ENCODE data around the gene P4HA1. TPM values are rescaled to one million over a fixed set of nuclear protein-coding genes. Genes with fewer than 3 reads are reported as not detected.

The P4HA1 gene
- total RNA-seq, 3 donors from 2014 or later (not counting 1 experiment from before 2014, with no cell fraction given), result 13.0 to 16.3 (median 13.9) TPM

DNA sequence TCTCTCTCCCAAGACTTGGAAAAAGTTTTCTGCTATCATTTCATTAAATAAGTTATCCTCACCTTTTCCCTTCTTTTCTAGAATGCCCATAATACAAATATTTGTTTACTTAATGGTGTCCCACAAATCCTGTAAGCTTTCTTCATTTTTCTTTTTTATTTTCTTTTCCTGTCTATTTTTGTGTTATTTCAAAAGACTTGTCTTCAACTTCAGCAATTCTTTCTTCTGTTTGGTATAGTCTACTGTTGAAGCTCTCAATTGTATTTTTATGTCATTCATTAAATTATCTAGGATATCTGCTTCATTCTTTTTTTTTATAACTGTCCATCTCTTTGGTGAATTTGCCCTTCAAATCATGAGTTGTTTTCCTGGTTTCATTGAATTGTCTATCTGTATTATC lies 117.0 kb downstream of the P4HA1 start:
- Mint-ChIP-seq H3K27me3 (ENCODE audit: low read depth in 2 of 2) (peaks cover 11 to 34% of the 10 kb centered on the region in 2 donors), H3K27ac (no peak overlapping the region), H3K4me1 (no peaks in the 10 kb centered on the region), H3K36me3 (peaks cover 49% of the 10 kb centered on the region), H3K9me3 (peaks cover 12 to 38% of the 10 kb centered on the region in 2 donors), H3K4me3 (no peak overlapping the region)
- Histone ChIP-seq H3K36me3 (ENCODE audit: control insufficient read depth, insufficient read depth, low read length) (no peaks in the 10 kb centered on the region), H3K9me3 (ENCODE audit: control insufficient read depth, insufficient read depth, low read length) (peaks cover 19% of the 10 kb centered on the region), H3K27ac (ENCODE audit: low read length) (no peak overlapping the region), H3K4me3 (ENCODE audit: low read length) (no peak overlapping the region), H3K27me3 (ENCODE audit: control insufficient read depth, insufficient read depth, low read length) (peaks cover 7% of the 10 kb centered on the region), H3K4me1 (ENCODE audit: control insufficient read depth, insufficient read depth, low read length) (no peaks in the 10 kb centered on the region)
- no peak for DNase-seq
- ATAC-seq, result no peak
- TF ChIP-seq CTCF (IDR thresholded peaks at IDR 0.05), result no peak
- intact Hi-C loops (cut with micrococcal nuclease), result no loop called here

DNA sequence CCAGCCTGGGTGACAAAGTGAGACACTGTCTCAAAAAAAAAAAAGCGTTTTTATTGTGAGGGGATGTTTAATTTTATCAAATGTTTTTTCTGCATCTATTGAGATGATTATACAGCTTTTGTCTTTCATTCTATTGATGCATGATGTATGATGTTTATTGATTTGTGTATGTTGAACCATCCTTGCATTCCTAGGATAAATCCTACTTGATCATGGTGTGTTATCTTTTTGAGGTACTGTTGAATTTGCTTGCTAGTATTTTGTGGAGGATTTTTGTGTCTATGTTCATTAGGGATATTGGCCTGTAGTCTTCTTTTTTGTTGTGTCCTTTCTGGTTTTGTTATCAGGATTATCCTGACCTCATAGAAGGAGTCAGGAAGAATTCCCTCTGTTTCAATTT lies 119.8 kb downstream of the P4HA1 start:
- Mint-ChIP-seq H3K27me3 (ENCODE audit: low read depth in 2 of 2) (peaks cover 17 to 26% of the 10 kb centered on the region in 2 donors), H3K4me3 (no peak overlapping the region), H3K27ac (no peak overlapping the region), H3K36me3 (peaks cover 51% of the 10 kb centered on the region), H3K4me1 (no peaks in the 10 kb centered on the region), H3K9me3 (peaks cover 12 to 38% of the 10 kb centered on the region in 2 donors)
- no peaks in the 10 kb centered on the region for H3K36me3 ChIP-seq (ENCODE audit: control insufficient read depth, insufficient read depth, low read length)
- peaks cover 16% of the 10 kb centered on the region for H3K9me3 ChIP-seq (ENCODE audit: control insufficient read depth, insufficient read depth, low read length)
- DNase-seq, result no peak
- ATAC-seq, result no peak
- peaks cover 2% of the 10 kb centered on the region for H3K27me3 ChIP-seq (ENCODE audit: control insufficient read depth, insufficient read depth, low read length)
- H3K4me3 ChIP-seq (ENCODE audit: low read length), result no peak overlapping the region
- H3K27ac ChIP-seq (ENCODE audit: low read length), result no peak overlapping the region
- H3K4me1 ChIP-seq (ENCODE audit: control insufficient read depth, insufficient read depth, low read length), result no peaks in the 10 kb centered on the region
- no peak for TF ChIP-seq CTCF (IDR thresholded peaks at IDR 0.05)
- WGBS (ENCODE audit: insufficient coverage), result 78% methylated on average over 1 of the region's 1 CpG
- intact Hi-C loops (cut with micrococcal nuclease), result no loop called here

Other genes starting within 250 kb of the P4HA1 start
- gene OIT3, start 203.1 kb downstream of the P4HA1 start, total RNA-seq, result not detected
- not detected for gene PLA2G12B, start 142.1 kb downstream of the P4HA1 start, total RNA-seq
- gene NUDT13, start 13.6 kb upstream of the P4HA1 start, total RNA-seq, result 1 to 10 TPM in 1 of 3 donors, under 1 TPM in 2; 0.35 to 1.3 (median 0.65) TPM
- gene ECD, start 71.1 kb upstream of the P4HA1 start, total RNA-seq, result 10 to 100 TPM; 48.4 to 53.6 (median 52.1) TPM
- 10 to 100 TPM; 12.7 to 17.6 (median 12.8) TPM for gene FAM149B1, start 71.3 kb upstream of the P4HA1 start, total RNA-seq
- gene DNAJC9, start 150.4 kb upstream of the P4HA1 start, total RNA-seq, result 10 to 100 TPM; 14.1 to 19.0 (median 17.4) TPM
- gene MRPS16, start 155.8 kb upstream of the P4HA1 start, total RNA-seq, result 10 to 100 TPM; 28.2 to 39.4 (median 31.4) TPM